Hepatocyte (in vitro differentiated cells): ENCODE measurements around the gene CUX1. TPM values are rescaled to one million over a fixed set of nuclear protein-coding genes. Genes with fewer than 3 reads are reported as not detected.
A peak's percentile ranks its signal among the peaks of the same experiment; 100 is the strongest.

Source experiments
- DNase-seq: peaks from one replicate; pipeline ENCODE4 v3.0.0-alpha.2; 2016; ENCODE audit warnings: low spot score
- H2AFZ ChIP-seq: fragments of 200-600 bp; sonication (generic); 2 replicates; pipeline ENCODE4 v1.6.0; 2016; ENCODE audit warnings: antibody characterized with exemption, mild to moderate bottlenecking
- H3K27ac ChIP-seq: fragments of 200-600 bp; sonication (generic); 2 replicates; pipeline ENCODE4 v1.5.1; 2016; ENCODE audit warnings: mild to moderate bottlenecking
- H3K27me3 ChIP-seq: fragments of 200-600 bp; sonication (generic); 2 replicates; pipeline ENCODE4 v1.6.1; 2016
- H3K36me3 ChIP-seq: fragments of 200-600 bp; sonication (generic); replicated peaks from 2 replicates; pipeline ENCODE4 v1.5.1; 2016; ENCODE audit warnings: low read depth; ENCODE audit not compliant: insufficient read depth
- H3K4me1 ChIP-seq: fragments of 200-600 bp; sonication (generic); 2 replicates; pipeline ENCODE4 v1.5.1; 2016; ENCODE audit warnings: mild to moderate bottlenecking, moderate library complexity; ENCODE audit not compliant: insufficient read depth
- H3K4me2 ChIP-seq: fragments of 200-600 bp; sonication (generic); 2 replicates; pipeline ENCODE4 v1.6.0; 2016
- H3K4me3 ChIP-seq: fragments of 200-600 bp; sonication (generic); 2 replicates; pipeline ENCODE4 v1.5.1; 2016; ENCODE audit warnings: mild to moderate bottlenecking
- H3K79me2 ChIP-seq: fragments of 200-600 bp; sonication (generic); 2 replicates; pipeline ENCODE4 v1.6.0; 2017; ENCODE audit warnings: mild to moderate bottlenecking
- H3K9me2 ChIP-seq: fragments of 200-600 bp; sonication (generic); replicated peaks from 2 replicates; pipeline ENCODE4 v1.6.0; 2017; ENCODE audit warnings: mild to moderate bottlenecking; ENCODE audit not compliant: insufficient read depth
- H3K9me3 ChIP-seq: fragments of 200-600 bp; sonication (generic); 2 replicates; pipeline ENCODE4 v1.5.1; 2016; ENCODE audit warnings: low read depth, mild to moderate bottlenecking
- H4K20me1 ChIP-seq: fragments of 200-600 bp; sonication (generic); 2 replicates; pipeline ENCODE4 v1.6.0; 2016; ENCODE audit warnings: mild to moderate bottlenecking; ENCODE audit not compliant: insufficient read depth, poor library complexity, severe bottlenecking
- CTCF ChIP-seq: fragments of 200-600 bp; sonication (generic); IDR thresholded peaks from 2 replicates; pipeline ENCODE4 v1.5.1; 2016; ENCODE audit warnings: antibody characterized with exemption, mild to moderate bottlenecking; ENCODE audit not compliant: poor library complexity
- EZH2 ChIP-seq: fragments of 200-600 bp; sonication (generic); IDR thresholded peaks from 2 replicates; pipeline ENCODE4 v1.6.1; 2016; ENCODE audit warnings: antibody characterized with exemption, mild to moderate bottlenecking, borderline replicate concordance
- EZH2phosphoT487 ChIP-seq: fragments of 200-600 bp; sonication (generic); IDR thresholded peaks from one replicate; pipeline ENCODE4 v1.6.1; 2018; ENCODE audit warnings: antibody characterized with exemption, mild to moderate bottlenecking, low read depth, moderate library complexity; ENCODE audit not compliant: unreplicated experiment, severe bottlenecking
- WGBS: methylation state at CpG from one replicate; pipeline ENCODE4 v1.1.6; 2016; ENCODE audit warnings: low lambda C conversion rate; ENCODE audit errors: missing lambda C conversion rate; 5-methylcytosine and 5-hydroxymethylcytosine counted together
- polyA plus RNA-seq: library from polyadenylated mRNA; unstranded; fragments of >200 nt; fragmentation: Nextera tagmentation; extraction: Ambion mirVana; gene quantifications from 2 replicates; pipeline ENCODE4 v1.2.1, GENCODE V29; 2016
- total RNA-seq: library from RNA; depleted of rRNA; stranded (reverse); fragments of >200 nt; gene quantifications from 2 replicates; pipeline ENCODE4 v1.2.3, GENCODE V29; 2014

The CUX1 gene
- total and polyA plus RNA-seq, 2 experiments from 2014 or later, result 60.1 to 76.8 TPM

GRCh38 chr7:102193806-102194205, 376.4 kb downstream of the CUX1 start:
- Histone ChIP-seq H3K9me3 (no peaks in the 10 kb centered on the region), H3K4me2 (no peak overlapping the region), H3K9me2 (no peaks in the 10 kb centered on the region), H3K79me2 (no peaks in the 10 kb centered on the region), H3K36me3 (no peaks in the 10 kb centered on the region), H3K27ac (no peak overlapping the region), H3K27me3 (no peaks in the 10 kb centered on the region), H3K4me3 (no peak overlapping the region), H3K4me1 (no peaks in the 10 kb centered on the region), H4K20me1 (no peaks in the 10 kb centered on the region), H2AFZ (no peak overlapping the region)
- WGBS, result 94% methylated on average over 8 of the region's 8 CpGs
- peak; percentile 16 for DNase-seq
- TF ChIP-seq EZH2 (no peak), CTCF (no peak), EZH2phosphoT487 (no peak)

- 96% methylated on average over 34 of the region's 34 CpGs for WGBS
- Histone ChIP-seq H3K9me2 (no peaks in the 10 kb centered on the region), H3K4me1 (no peaks in the 10 kb centered on the region), H3K36me3 (no peaks in the 10 kb centered on the region), H3K79me2 (no peaks in the 10 kb centered on the region), H3K27me3 (no peaks in the 10 kb centered on the region), H4K20me1 (no peaks in the 10 kb centered on the region), H2AFZ (no peak overlapping the region), H3K9me3 (no peaks in the 10 kb centered on the region), H3K27ac (no peak overlapping the region), H3K4me3 (no peak overlapping the region), H3K4me2 (no peak overlapping the region)
- no peak for TF ChIP-seq EZH2phosphoT487
- TF ChIP-seq CTCF, result no peak
- no peak for TF ChIP-seq EZH2
- DNase-seq, result no peak
Measured at GRCh38 chr7:102195361-102195760, 377.9 kb downstream of the CUX1 start.

- H3K4me1 ChIP-seq, result no peaks in the 10 kb centered on the region
- no peaks in the 10 kb centered on the region for H4K20me1 ChIP-seq
- no peaks in the 10 kb centered on the region for H3K9me3 ChIP-seq
- H3K9me2 ChIP-seq, result no peaks in the 10 kb centered on the region
- H3K4me2 ChIP-seq, result no peak overlapping the region
- no peak overlapping the region for H3K27ac ChIP-seq
- WGBS, result 96% methylated on average over 25 of the region's 25 CpGs
- TF ChIP-seq EZH2phosphoT487 (no peak), EZH2 (no peak), CTCF (no peak)
- H2AFZ ChIP-seq, result no peak overlapping the region
- no peaks in the 10 kb centered on the region for H3K27me3 ChIP-seq
- no peak overlapping the region for H3K4me3 ChIP-seq
- H3K36me3 ChIP-seq, result no peaks in the 10 kb centered on the region
- H3K79me2 ChIP-seq, result no peaks in the 10 kb centered on the region
- no peak for DNase-seq
Measured at GRCh38 chr7:102196028-102196427, 378.6 kb downstream of the CUX1 start.

GRCh38 chr7:102197161-102197560, 379.7 kb downstream of the CUX1 start:
- Histone ChIP-seq H3K4me1 (no peaks in the 10 kb centered on the region), H3K9me3 (no peaks in the 10 kb centered on the region), H4K20me1 (no peaks in the 10 kb centered on the region), H3K4me3 (no peak overlapping the region), H3K36me3 (no peaks in the 10 kb centered on the region), H3K79me2 (no peaks in the 10 kb centered on the region), H3K27me3 (no peaks in the 10 kb centered on the region), H3K4me2 (no peak overlapping the region), H3K9me2 (no peaks in the 10 kb centered on the region), H2AFZ (no peak overlapping the region), H3K27ac (no peak overlapping the region)
- 99% methylated on average over 17 of the region's 17 CpGs for WGBS
- TF ChIP-seq CTCF (no peak), EZH2phosphoT487 (no peak)
- no peak for DNase-seq
